HUES6 (cell line): ENCODE results near the gene TUBB4B.

ENCODE experiments used
- H3K27ac ChIP-seq: 2 replicates; pipeline ENCODE4 v1.7.0; 2013; ENCODE audit warnings: low read depth, mild to moderate bottlenecking, low read length, inconsistent platforms
- H3K27me3 ChIP-seq: 2 replicates; pipeline ENCODE4 v1.6.1; 2013; ENCODE audit warnings: low read length; ENCODE audit not compliant: control insufficient read depth, insufficient read depth
- H3K36me3 ChIP-seq: 2 replicates; pipeline ENCODE4 v1.6.1; 2013; ENCODE audit warnings: low read length; ENCODE audit not compliant: control insufficient read depth, insufficient read depth
- H3K4me1 ChIP-seq: 2 replicates; pipeline ENCODE4 v1.6.1; 2013; ENCODE audit warnings: low read length; ENCODE audit not compliant: control insufficient read depth, insufficient read depth
- H3K4me3 ChIP-seq: 2 replicates; pipeline ENCODE4 v1.5.1; 2013; ENCODE audit warnings: low read depth, low read length
- H3K9ac ChIP-seq: one replicate; pipeline ENCODE4 v1.6.1; 2013; ENCODE audit warnings: mild to moderate bottlenecking, low read length
- H3K9me3 ChIP-seq: 2 replicates; pipeline ENCODE4 v1.6.1; 2013; ENCODE audit warnings: low read depth, low read length; ENCODE audit not compliant: control insufficient read depth, insufficient read depth

The TUBB4B gene

GRCh38 chr9:137221095-137221505, 20.0 kb upstream of the TUBB4B start:
- no peak overlapping the region for H3K27ac ChIP-seq
- peaks cover 9% of the 10 kb centered on the region for H3K27me3 ChIP-seq
- H3K36me3 ChIP-seq: peaks cover 12% of the 10 kb centered on the region
- H3K9me3 ChIP-seq: no peaks in the 10 kb centered on the region
- H3K9ac ChIP-seq: no peak overlapping the region
- H3K4me1 ChIP-seq: peaks cover 28% of the 10 kb centered on the region
- peak overlapping the region; percentile 60; the same call in 1 of the 2 replicates for H3K4me3 ChIP-seq

- H3K4me3 ChIP-seq: peak overlapping the region; percentile 60
- H3K4me1 ChIP-seq: peaks cover 28% of the 10 kb centered on the region
- H3K9ac ChIP-seq: no peak overlapping the region
- peaks cover 9% of the 10 kb centered on the region for H3K27me3 ChIP-seq
- H3K27ac ChIP-seq: no peak overlapping the region
- H3K9me3 ChIP-seq: no peaks in the 10 kb centered on the region
- peaks cover 7% of the 10 kb centered on the region for H3K36me3 ChIP-seq
Measured at GRCh38 chr9:137221506-137222111, 19.5 kb upstream of the TUBB4B start.

GRCh38 chr9:137222190-137223077, 18.7 kb upstream of the TUBB4B start, which contains the start of gene RNF208:
TSS of gene RNF208 (minus strand) at chr9:137222240. CDS start at chr9:137221212, 1,028 bp downstream.
- peaks cover 27% of the 10 kb centered on the region for H3K4me1 ChIP-seq
- H3K9me3 ChIP-seq: no peaks in the 10 kb centered on the region
- peak within 1 kb of the TSS; percentile 92 for H3K4me3 ChIP-seq
- H3K27me3 ChIP-seq: peaks cover 9% of the 10 kb centered on the region
- no peak within 1 kb of the TSS for H3K27ac ChIP-seq
- H3K9ac ChIP-seq: peak within 1 kb of the TSS; percentile 5
- H3K36me3 ChIP-seq: peaks cover 3% of the 10 kb centered on the region; the same call in 1 of the 2 replicates

GRCh38 chr9:137223078-137223970, 17.8 kb upstream of the TUBB4B start:
- peak overlapping the region; percentile 85 for H3K9ac ChIP-seq
- H3K27ac ChIP-seq: peak overlapping the region; percentile 75
- peaks cover 9% of the 10 kb centered on the region for H3K27me3 ChIP-seq
- H3K9me3 ChIP-seq: no peaks in the 10 kb centered on the region
- peaks cover 3% of the 10 kb centered on the region; the same call in 1 of the 2 replicates for H3K36me3 ChIP-seq
- H3K4me1 ChIP-seq: peaks cover 24% of the 10 kb centered on the region
- H3K4me3 ChIP-seq: peak overlapping the region; percentile 92

- H3K27ac ChIP-seq: no peak within 1 kb of the TSS
- peak within 1 kb of the TSS; percentile 85 for H3K9ac ChIP-seq
- peak within 1 kb of the TSS; percentile 92 for H3K4me3 ChIP-seq
- peaks cover 9% of the 10 kb centered on the region for H3K27me3 ChIP-seq
- H3K36me3 ChIP-seq: no peaks in the 10 kb centered on the region
- no peaks in the 10 kb centered on the region for H3K9me3 ChIP-seq
- H3K4me1 ChIP-seq: peaks cover 19% of the 10 kb centered on the region
Measured at GRCh38 chr9:137224830-137225694, 16.0 kb upstream of the TUBB4B start, which contains the start of gene CYSRT1. TSS of gene CYSRT1 (plus strand) at chr9:137225174. CDS start at chr9:137225622, 448 bp downstream.

GRCh38 chr9:137225699-137226331, 15.3 kb upstream of the TUBB4B start:
- Histone ChIP-seq H3K4me3 (no peak overlapping the region), H3K27me3 (peaks cover 9% of the 10 kb centered on the region), H3K9me3 (no peaks in the 10 kb centered on the region), H3K4me1 (peaks cover 15% of the 10 kb centered on the region), H3K9ac (peak overlapping the region; percentile 17), H3K27ac (no peak overlapping the region), H3K36me3 (no peaks in the 10 kb centered on the region)

GRCh38 chr9:137226338-137227053, 14.6 kb upstream of the TUBB4B start:
- Histone ChIP-seq H3K4me1 (peaks cover 15% of the 10 kb centered on the region), H3K27ac (no peak overlapping the region)

GRCh38 chr9:137227054-137227852, 13.8 kb upstream of the TUBB4B start, which contains the start of gene RNF224:
TSS of gene RNF224 (plus strand) at chr9:137227502. CDS start at chr9:137228336, 834 bp downstream.
- no peaks in the 10 kb centered on the region for H3K36me3 ChIP-seq
- peaks cover 15% of the 10 kb centered on the region for H3K4me1 ChIP-seq
- peaks cover 9% of the 10 kb centered on the region for H3K27me3 ChIP-seq
- H3K27ac ChIP-seq: no peak within 1 kb of the TSS
- H3K9ac ChIP-seq: peak within 1 kb of the TSS; percentile 17
- no peaks in the 10 kb centered on the region for H3K9me3 ChIP-seq
- no peak within 1 kb of the TSS for H3K4me3 ChIP-seq

More at GRCh38 chr9:137226338-137227053, 14.6 kb upstream of the TUBB4B start:
- H3K9me3 ChIP-seq: no peaks in the 10 kb centered on the region
- no peaks in the 10 kb centered on the region for H3K36me3 ChIP-seq
- H3K4me3 ChIP-seq: no peak overlapping the region
- H3K27me3 ChIP-seq: peaks cover 9% of the 10 kb centered on the region
- peak overlapping the region; percentile 17 for H3K9ac ChIP-seq
